ENCODE measurements around the gene MPST.

The MPST gene

DNA sequence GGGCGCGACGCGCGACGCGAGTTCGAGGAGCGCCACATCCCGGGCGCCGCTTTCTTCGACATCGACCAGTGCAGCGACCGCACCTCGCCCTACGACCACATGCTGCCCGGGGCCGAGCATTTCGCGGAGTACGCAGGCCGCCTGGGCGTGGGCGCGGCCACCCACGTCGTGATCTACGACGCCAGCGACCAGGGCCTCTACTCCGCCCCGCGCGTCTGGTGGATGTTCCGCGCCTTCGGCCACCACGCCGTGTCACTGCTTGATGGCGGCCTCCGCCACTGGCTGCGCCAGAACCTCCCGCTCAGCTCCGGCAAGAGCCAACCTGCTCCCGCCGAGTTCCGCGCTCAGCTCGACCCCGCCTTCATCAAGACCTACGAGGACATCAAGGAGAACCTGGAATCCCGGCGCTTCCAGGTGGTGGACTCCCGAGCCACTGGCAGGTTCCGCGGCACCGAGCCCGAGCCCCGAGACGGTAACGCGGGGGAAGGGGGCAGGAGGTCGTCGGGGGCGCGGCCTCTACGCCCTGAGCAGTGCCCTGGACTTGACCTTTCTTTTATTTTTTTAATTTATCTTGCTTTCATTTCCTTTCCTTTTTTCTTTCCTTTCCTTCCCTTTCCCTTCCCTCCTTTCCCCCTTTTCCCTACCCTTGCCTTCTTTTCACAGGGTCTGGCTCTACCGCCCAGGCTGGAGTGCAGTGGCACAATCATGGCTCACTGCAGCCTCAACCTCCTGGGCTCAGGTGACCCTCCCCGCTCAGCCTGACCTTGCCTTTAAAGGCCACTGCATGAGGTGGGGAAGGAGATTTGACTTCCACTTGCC is 5.0 kb downstream of the MPST start:
- H4K20me1 ChIP-seq (ENCODE audit: insufficient read depth), result no peaks in the 10 kb centered on the region
- H3K27ac ChIP-seq, result no peak overlapping the region
- H3K36me3 ChIP-seq (ENCODE audit: insufficient read depth), result no peaks in the 10 kb centered on the region
- no peak overlapping the region for H3K9ac ChIP-seq
- H3K4me3 ChIP-seq (IDR thresholded peaks at IDR 0.05; ENCODE audit: insufficient read depth, low read depth, low read length), result no peak overlapping the region
- H2AFZ ChIP-seq (ENCODE audit: low read depth), result no peak overlapping the region
- TF ChIP-seq, protein P1, sequence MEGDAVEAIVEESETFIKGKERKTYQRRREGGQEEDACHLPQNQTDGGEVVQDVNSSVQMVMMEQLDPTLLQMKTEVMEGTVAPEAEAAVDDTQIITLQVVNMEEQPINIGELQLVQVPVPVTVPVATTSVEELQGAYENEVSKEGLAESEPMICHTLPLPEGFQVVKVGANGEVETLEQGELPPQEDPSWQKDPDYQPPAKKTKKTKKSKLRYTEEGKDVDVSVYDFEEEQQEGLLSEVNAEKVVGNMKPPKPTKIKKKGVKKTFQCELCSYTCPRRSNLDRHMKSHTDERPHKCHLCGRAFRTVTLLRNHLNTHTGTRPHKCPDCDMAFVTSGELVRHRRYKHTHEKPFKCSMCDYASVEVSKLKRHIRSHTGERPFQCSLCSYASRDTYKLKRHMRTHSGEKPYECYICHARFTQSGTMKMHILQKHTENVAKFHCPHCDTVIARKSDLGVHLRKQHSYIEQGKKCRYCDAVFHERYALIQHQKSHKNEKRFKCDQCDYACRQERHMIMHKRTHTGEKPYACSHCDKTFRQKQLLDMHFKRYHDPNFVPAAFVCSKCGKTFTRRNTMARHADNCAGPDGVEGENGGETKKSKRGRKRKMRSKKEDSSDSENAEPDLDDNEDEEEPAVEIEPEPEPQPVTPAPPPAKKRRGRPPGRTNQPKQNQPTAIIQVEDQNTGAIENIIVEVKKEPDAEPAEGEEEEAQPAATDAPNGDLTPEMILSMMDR (conservative IDR thresholded peaks at IDR 0.05; ENCODE audit: low read depth, low read length), result no peak
- H3K79me2 ChIP-seq (ENCODE audit: insufficient read depth, low read depth), result no peaks in the 10 kb centered on the region
- H3K4me1 ChIP-seq (ENCODE audit: low read depth, poor library complexity, severe bottlenecking), result peaks cover 17% of the 10 kb centered on the region
- no peak overlapping the region for H3K4me2 ChIP-seq
- no peaks in the 10 kb centered on the region for H3K27me3 ChIP-seq (ENCODE audit: insufficient read depth, low read depth)

DNA sequence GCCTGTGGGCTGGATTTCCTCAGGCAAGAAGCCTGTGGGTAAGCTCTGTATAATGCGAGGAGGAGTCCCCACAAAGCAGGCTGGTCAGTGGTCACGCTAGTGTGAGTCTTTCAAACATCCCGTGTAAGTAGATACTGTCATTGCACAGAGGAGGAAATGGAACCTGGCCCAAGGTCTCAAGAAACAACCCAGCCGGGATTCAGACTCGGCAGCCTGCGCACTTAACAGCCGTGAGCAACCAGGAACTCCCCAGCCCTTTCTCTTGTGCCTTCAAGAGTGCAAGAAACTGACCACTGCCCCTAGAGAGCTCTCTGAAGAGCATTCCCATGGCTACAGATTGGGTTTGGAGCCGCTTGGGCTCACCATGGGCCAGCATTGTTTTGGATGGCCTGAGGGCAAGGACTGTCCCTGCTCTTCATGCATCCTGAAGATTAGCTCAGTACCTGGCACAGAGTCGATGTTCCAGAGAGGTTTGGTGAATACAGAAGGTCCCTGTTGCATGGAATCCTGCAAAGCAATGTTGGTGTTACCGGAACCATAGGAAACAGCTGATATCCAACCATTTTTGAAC is 6.0 kb downstream of the MPST start:
- Histone ChIP-seq H3K27me3 (ENCODE audit: insufficient read depth, low read depth) (no peaks in the 10 kb centered on the region), H2AFZ (ENCODE audit: low read depth) (no peak overlapping the region), H3K4me3 (IDR thresholded peaks at IDR 0.05; ENCODE audit: insufficient read depth, low read depth, low read length) (no peak overlapping the region), H3K79me2 (ENCODE audit: insufficient read depth, low read depth) (no peaks in the 10 kb centered on the region), H3K9ac (no peak overlapping the region), H3K36me3 (ENCODE audit: insufficient read depth) (no peaks in the 10 kb centered on the region), H3K27ac (no peak overlapping the region), H3K4me1 (ENCODE audit: low read depth, poor library complexity, severe bottlenecking) (peaks cover 13% of the 10 kb centered on the region), H3K4me2 (no peak overlapping the region), H4K20me1 (ENCODE audit: insufficient read depth) (no peaks in the 10 kb centered on the region)
- TF ChIP-seq, protein P1 (conservative IDR thresholded peaks at IDR 0.05; ENCODE audit: low read depth, low read length), result no peak

DNA sequence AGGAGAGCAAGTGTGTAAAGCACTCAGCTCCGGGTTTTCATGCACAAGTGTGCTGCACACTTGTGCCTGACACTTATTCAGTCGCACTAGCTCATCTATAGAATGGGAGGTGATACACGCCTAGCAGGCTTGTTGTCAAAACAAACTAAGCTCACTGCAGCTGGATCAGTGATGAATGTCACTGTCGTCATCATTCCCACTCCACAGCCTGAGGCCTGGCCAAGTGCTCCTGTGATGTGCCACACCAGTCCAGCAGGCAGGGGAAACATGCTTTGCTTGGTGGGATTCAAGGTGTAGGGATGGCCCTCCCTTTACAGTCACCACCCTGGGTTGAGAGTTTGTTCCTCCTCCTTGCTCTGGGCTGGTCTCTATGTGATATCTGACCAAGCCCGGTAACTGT is 6.8 kb downstream of the MPST start:
- TF ChIP-seq, protein P1 (conservative IDR thresholded peaks at IDR 0.05; ENCODE audit: low read depth, low read length), result no peak
- no peak overlapping the region for H3K27ac ChIP-seq
- H3K9ac ChIP-seq, result no peak overlapping the region
- H4K20me1 ChIP-seq (ENCODE audit: insufficient read depth), result no peaks in the 10 kb centered on the region
- H3K79me2 ChIP-seq (ENCODE audit: insufficient read depth, low read depth), result no peaks in the 10 kb centered on the region
- H3K27me3 ChIP-seq (ENCODE audit: insufficient read depth, low read depth), result no peaks in the 10 kb centered on the region
- H2AFZ ChIP-seq (ENCODE audit: low read depth), result no peak overlapping the region
- H3K4me3 ChIP-seq (IDR thresholded peaks at IDR 0.05; ENCODE audit: insufficient read depth, low read depth, low read length), result no peak overlapping the region
- no peaks in the 10 kb centered on the region for H3K36me3 ChIP-seq (ENCODE audit: insufficient read depth)
- peaks cover 6% of the 10 kb centered on the region for H3K4me1 ChIP-seq (ENCODE audit: low read depth, poor library complexity, severe bottlenecking)
- no peak overlapping the region for H3K4me2 ChIP-seq

DNA sequence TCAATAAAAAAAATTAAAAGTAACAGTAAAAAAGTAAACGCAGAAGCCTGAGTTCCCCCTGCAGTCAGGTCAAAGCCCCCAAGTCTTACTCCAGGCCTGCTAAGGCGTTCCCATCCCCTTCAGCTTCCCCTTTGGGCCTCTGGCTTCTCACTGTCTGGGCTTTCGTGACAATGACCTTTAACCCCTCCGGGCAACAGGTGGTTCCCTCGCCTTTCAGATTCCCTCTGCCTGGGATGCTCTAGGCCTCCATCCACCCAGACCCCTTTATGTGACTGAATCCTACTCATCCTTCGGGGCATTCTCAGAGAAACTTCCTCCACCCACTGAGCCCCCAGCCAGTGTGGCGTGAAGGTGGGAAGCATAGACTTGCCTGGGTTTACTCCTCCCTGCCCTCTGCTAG is 8.0 kb downstream of the MPST start:
- no peak overlapping the region for H3K9ac ChIP-seq
- no peaks in the 10 kb centered on the region for H3K4me1 ChIP-seq (ENCODE audit: low read depth, poor library complexity, severe bottlenecking)
- H2AFZ ChIP-seq (ENCODE audit: low read depth), result no peak overlapping the region
- no peak overlapping the region for H3K4me2 ChIP-seq
- H3K27me3 ChIP-seq (ENCODE audit: insufficient read depth, low read depth), result no peaks in the 10 kb centered on the region
- TF ChIP-seq, protein P1 (conservative IDR thresholded peaks at IDR 0.05; ENCODE audit: low read depth, low read length), result no peak
- no peaks in the 10 kb centered on the region for H3K79me2 ChIP-seq (ENCODE audit: insufficient read depth, low read depth)
- H3K36me3 ChIP-seq (ENCODE audit: insufficient read depth), result no peaks in the 10 kb centered on the region
- H3K27ac ChIP-seq, result no peak overlapping the region
- no peaks in the 10 kb centered on the region for H4K20me1 ChIP-seq (ENCODE audit: insufficient read depth)
- no peak overlapping the region for H3K4me3 ChIP-seq (IDR thresholded peaks at IDR 0.05; ENCODE audit: insufficient read depth, low read depth, low read length)

All from KMS-11 (cell line).